Keratinocyte (primary cell): ENCODE data around the gene KCNJ1.

Experiments used
- CTCF ChIP-seq, 3 experiments: IDR thresholded peaks in 1 of 3; conservative IDR thresholded peaks in 1 of 3; optimal IDR thresholded peaks in 1 of 3; 2 replicates in 2 of 3; 3 replicates in 1 of 3; pipeline versions ENCODE3 to v1.5.1; 2011; ENCODE audit warnings: low read length in 3 of 3, mild to moderate bottlenecking in 3 of 3, moderate library complexity in 2 of 3, control low read depth in 1 of 3, inconsistent platforms in 1 of 3; ENCODE audit not compliant: insufficient read depth in 2 of 3; ENCODE audit errors: extremely low read depth in 1 of 3
- EZH2 ChIP-seq: IDR thresholded peaks from one replicate; pipeline ENCODE4 v1.6.1; 2012; ENCODE audit warnings: inconsistent platforms, mild to moderate bottlenecking, low read length, moderate library complexity

- TF ChIP-seq CTCF (optimal IDR thresholded peaks at IDR 0.05 in 1 of 3, IDR thresholded peaks at IDR 0.05 in 1 of 3, conservative IDR thresholded peaks at IDR 0.05 in 1 of 3; ENCODE audit: extremely low read depth in 1 of 3, insufficient read depth in 2 of 3, low read length in 3 of 3) (no peak), EZH2 (no peak)
Observed at GRCh38 chr11:128877726-128878125, 10.6 kb upstream of the KCNJ1 start.
